Tibial nerve (tissue), 3 donors: ENCODE data around the gene GRIN2B.

ENCODE experiments used
- CTCF ChIP-seq, 5 experiments: fragments of 200-600 bp in 3 of 5; fragments of 450-650 bp in 2 of 5; sonication (generic) in 3 of 5; IDR thresholded peaks; one replicate each; pipeline ENCODE4 v1.5.1; 2016 to 2019; ENCODE audit warnings: antibody characterized with exemption in 5 of 5, mild to moderate bottlenecking in 3 of 5, moderate library complexity in 2 of 5
- POLR2A ChIP-seq, 2 donors: fragments of 450-650 bp; IDR thresholded peaks; one replicate each; pipeline ENCODE4 v1.6.1; 2017; ENCODE audit warnings: antibody characterized with exemption in 2 of 2, mild to moderate bottlenecking in 2 of 2, moderate library complexity in 2 of 2

- TF ChIP-seq CTCF (IDR thresholded peaks at IDR 0.05) (no peak), POLR2A (IDR thresholded peaks at IDR 0.05) (no peak)
These were observed 32.8 kb downstream of the GRIN2B start for GRCh38 chr12:13948621-13949020.
